ENCODE data around the gene DHX38. TPM values are rescaled to one million over a fixed set of nuclear protein-coding genes. Genes with fewer than 3 reads are reported as not detected.
A peak's percentile ranks its signal among the peaks of the same experiment; 100 is the strongest.

DHX38 gene
- total RNA-seq, 1 experiment from 2014 or later = 25.0 TPM

GRCh38 chr16:72120026-72120425 is 26.4 kb downstream of the DHX38 start:
- DNase-seq (ENCODE audit: low spot score) = no peak

- no peak for DNase-seq (ENCODE audit: low spot score)
Observed at GRCh38 chr16:72122308-72122707, 28.7 kb downstream of the DHX38 start.

- no peak for DNase-seq (ENCODE audit: low spot score)
Observed at GRCh38 chr16:72122916-72123315, 29.3 kb downstream of the DHX38 start.

GRCh38 chr16:72123426-72123825 is 29.8 kb downstream of the DHX38 start:
- no peak for DNase-seq (ENCODE audit: low spot score)

- no peak for DNase-seq (ENCODE audit: low spot score)
Observed at GRCh38 chr16:72124148-72124547, 30.5 kb downstream of the DHX38 start.

- DNase-seq (ENCODE audit: low spot score) = peak; percentile 64
Observed at GRCh38 chr16:72124761-72125634, 31.4 kb downstream of the DHX38 start.

GRCh38 chr16:72125635-72126428 is 32.2 kb downstream of the DHX38 start:
- DNase-seq (ENCODE audit: low spot score) = no peak

GRCh38 chr16:72126429-72126765 is 32.8 kb downstream of the DHX38 start:
- no peak for DNase-seq (ENCODE audit: low spot score)

GRCh38 chr16:72128701-72129100 is 35.1 kb downstream of the DHX38 start:
- DNase-seq (ENCODE audit: low spot score) = no peak

- no peak for DNase-seq (ENCODE audit: low spot score)
Observed at GRCh38 chr16:72129976-72130656, 36.5 kb downstream of the DHX38 start.

- DNase-seq (ENCODE audit: low spot score) = no peak
Observed at GRCh38 chr16:72131036-72131435, 37.4 kb downstream of the DHX38 start.

GRCh38 chr16:72132726-72133125 is 39.1 kb downstream of the DHX38 start:
- no peak for DNase-seq (ENCODE audit: low spot score)

GRCh38 chr16:72134507-72134906 is 40.9 kb downstream of the DHX38 start:
- no peak for DNase-seq (ENCODE audit: low spot score)

GRCh38 chr16:72137380-72138063 is 43.9 kb downstream of the DHX38 start:
- no peak for DNase-seq (ENCODE audit: low spot score)

- no peak for DNase-seq (ENCODE audit: low spot score)
Observed at GRCh38 chr16:72138064-72138572, 44.5 kb downstream of the DHX38 start.

- DNase-seq (ENCODE audit: low spot score) = no peak
Observed at GRCh38 chr16:72139908-72140307, 46.3 kb downstream of the DHX38 start.

- DNase-seq (ENCODE audit: low spot score) = no peak
Observed at GRCh38 chr16:72142476-72142875, 48.8 kb downstream of the DHX38 start.

- DNase-seq (ENCODE audit: low spot score) = no peak
Observed at GRCh38 chr16:72149676-72150464, 56.2 kb downstream of the DHX38 start.

GRCh38 chr16:72159386-72159785 is 65.7 kb downstream of the DHX38 start:
- no peak for DNase-seq (ENCODE audit: low spot score)

- no peak for DNase-seq (ENCODE audit: low spot score)
Observed at GRCh38 chr16:72159801-72160200, 66.2 kb downstream of the DHX38 start.

All from H4 (cell line).